Prostate gland (tissue), 2 donors: ENCODE data around the gene PLA2G4D.

Experiments
- CTCF ChIP-seq, 4 experiments: fragments of 200-600 bp in 2 of 4; fragments of 450-650 bp in 2 of 4; sonication (generic) in 2 of 4; IDR thresholded peaks; 1 replicate in 3 of 4; 2 replicates in 1 of 4; pipeline ENCODE4 v1.5.1; 2016 to 2019; ENCODE audit warnings: antibody characterized with exemption in 4 of 4, mild to moderate bottlenecking in 2 of 4, moderate library complexity in 2 of 4
- POLR2A ChIP-seq: fragments of 450-650 bp; IDR thresholded peaks from one replicate; pipeline ENCODE4 v1.6.1; 2016; ENCODE audit warnings: antibody characterized with exemption, mild to moderate bottlenecking
- POLR2AphosphoS5 ChIP-seq: sonication (generic); formaldehyde crosslinking; IDR thresholded peaks from one replicate; pipeline ENCODE4 v1.6.1; 2017; ENCODE audit warnings: antibody characterized with exemption

DNA sequence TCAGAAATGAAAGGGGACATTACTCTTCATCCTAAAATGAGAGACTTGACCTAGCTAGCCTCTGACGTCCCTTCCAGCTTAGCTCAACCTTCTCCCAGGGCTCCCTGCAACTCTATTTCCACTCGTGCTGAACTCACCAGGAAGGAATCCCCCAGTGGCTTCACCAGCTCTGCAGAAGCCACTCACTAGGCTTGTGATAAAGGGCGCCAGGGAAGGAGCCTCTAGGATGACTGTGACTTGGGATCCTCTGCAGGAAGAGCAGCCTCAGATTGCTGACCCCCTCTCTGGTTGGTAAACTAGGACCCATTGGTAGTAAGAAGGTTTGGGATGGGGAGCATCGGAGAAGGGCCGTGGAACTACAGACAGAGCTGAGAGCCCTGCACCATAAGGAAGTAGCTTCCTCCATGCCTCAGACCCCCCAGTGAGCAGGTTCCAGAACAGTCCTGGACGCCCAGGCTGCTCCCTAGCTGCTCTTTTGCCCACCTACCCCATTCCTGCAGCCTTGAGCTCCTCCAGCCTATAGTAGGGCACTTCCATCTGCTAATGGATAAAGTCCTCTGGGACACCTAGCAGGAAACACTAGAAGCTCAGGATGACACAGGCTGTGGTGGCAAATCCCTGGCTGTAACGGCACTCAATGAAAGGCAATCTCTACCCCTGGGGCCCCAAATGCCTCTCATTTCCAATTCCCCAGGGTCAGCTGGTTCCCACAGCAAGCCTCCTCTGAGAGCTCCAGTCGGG lies 36.1 kb upstream of the PLA2G4D start:
- TF ChIP-seq CTCF (IDR thresholded peaks at IDR 0.05) (no peak), POLR2AphosphoS5 (no peak), POLR2A (no peak)
